Neural cell (in vitro differentiated cells): ENCODE measurements around the gene RAB6D.
"Not testable (repeated sequence)": the region's sequence is repeated elsewhere in the genome, so short reads cannot be mapped to it uniquely, and the experiment has no call there.

ENCODE experiments used
- EP300 ChIP-seq: fragments of 450-650 bp; conservative IDR thresholded peaks from 2 replicates; pipeline ENCODE4 v1.6.1; 2014; ENCODE audit warnings: antibody characterized with exemption, mild to moderate bottlenecking, moderate library complexity; ENCODE audit not compliant: poor library complexity, severe bottlenecking
- REST ChIP-seq: IDR thresholded peaks from 2 replicates; pipeline ENCODE4 v1.6.1; 2012; ENCODE audit warnings: borderline replicate concordance
- SMC3 ChIP-seq: fragments of 450-650 bp; conservative IDR thresholded peaks from 2 replicates; pipeline ENCODE4 v1.6.1; 2014; ENCODE audit warnings: antibody characterized with exemption, mild to moderate bottlenecking, moderate library complexity; ENCODE audit not compliant: poor library complexity

GRCh38 chr2:131321344-131321743 is 42.6 kb downstream of the RAB6D start:
- not testable (repeated sequence) for TF ChIP-seq REST, SMC3, EP300
